Peyer's patch (tissue), 4 donors: ENCODE measurements around the gene TM9SF4. TPM values are rescaled to one million over a fixed set of nuclear protein-coding genes. Genes with fewer than 3 reads are reported as not detected.

Source experiments
- DNase-seq, 3 donors: peaks; one replicate each; pipeline ENCODE4 v3.0.0-alpha.2; 2017 to 2019
- H3K27ac ChIP-seq, 4 donors: fragments of 200-600 bp; sonication (generic); one replicate each; pipeline ENCODE4 v1.5.1; 2016 to 2019
- H3K27me3 ChIP-seq, 2 donors: fragments of 200-600 bp; sonication (generic); one replicate each; pipeline ENCODE4 v1.5.1; 2019
- H3K36me3 ChIP-seq, 3 donors: fragments of 200-600 bp; sonication (generic); one replicate each; pipeline ENCODE4 v1.5.1; 2016 to 2019
- H3K4me1 ChIP-seq, 4 donors: fragments of 200-600 bp; sonication (generic); one replicate each; pipeline ENCODE4 v1.5.1; 2016 to 2019
- H3K4me3 ChIP-seq, 4 donors: fragments of 200-600 bp; sonication (generic); 1 replicate in 3 of 4; 2 replicates in 1 of 4; pipeline ENCODE4 v1.5.1; 2016 to 2019; ENCODE audit warnings: mild to moderate bottlenecking in 1 of 4
- H3K9me3 ChIP-seq, 4 donors: fragments of 200-600 bp; sonication (generic); one replicate each; pipeline ENCODE4 v1.5.1; 2016 to 2019; ENCODE audit warnings: mild to moderate bottlenecking in 1 of 4
- CTCF ChIP-seq, 6 experiments: fragments of 450-650 bp in 4 of 6; fragments of 200-600 bp in 2 of 6; sonication (generic) in 1 of 6; IDR thresholded peaks; one replicate each; pipeline ENCODE4 v1.5.1; 2017 to 2019; ENCODE audit warnings: antibody characterized with exemption in 6 of 6, mild to moderate bottlenecking in 3 of 6, moderate library complexity in 1 of 6
- POLR2A ChIP-seq, 2 donors: fragments of 450-650 bp; IDR thresholded peaks; one replicate each; pipeline ENCODE4 v1.5.1; 2017; ENCODE audit warnings: antibody characterized with exemption in 2 of 2, mild to moderate bottlenecking in 2 of 2, moderate library complexity in 2 of 2
- total RNA-seq, 4 donors: library from RNA; depleted of rRNA; stranded (reverse); fragments of >200 nt; gene quantifications; one replicate each; pipeline ENCODE4 v1.1.0, GENCODE V29; 2016

TM9SF4 gene
- total RNA-seq, 4 donors from 2014 or later = 28.9 to 59.5 (median 45.5) TPM

GRCh38 chr20:32199006-32199405, 89.5 kb downstream of the TM9SF4 start:
- TF ChIP-seq POLR2A (IDR thresholded peaks at IDR 0.05) (no peak), CTCF (IDR thresholded peaks at IDR 0.05) (no peak)
- no peaks in the 10 kb centered on the region for H3K9me3 ChIP-seq
- no peaks in the 10 kb centered on the region for H3K27me3 ChIP-seq
- peaks cover 0 to 79% (median 0%) of the 10 kb centered on the region in 3 donors for H3K36me3 ChIP-seq
- peaks cover 0 to 18% (median 1%) of the 10 kb centered on the region in 4 donors for H3K4me1 ChIP-seq
- H3K4me3 ChIP-seq = no peak overlapping the region
- no peak overlapping the region for H3K27ac ChIP-seq
- DNase-seq = no peak

- Histone ChIP-seq H3K4me3 (no peak overlapping the region), H3K27me3 (no peaks in the 10 kb centered on the region), H3K9me3 (no peaks in the 10 kb centered on the region), H3K27ac (peak overlapping the region in 1 of 4 donors; percentile 4), H3K36me3 (peaks cover 0 to 56% (median 0%) of the 10 kb centered on the region in 3 donors), H3K4me1 (peaks cover 3 to 42% (median 4%) of the 10 kb centered on the region in 4 donors)
- no peak for TF ChIP-seq POLR2A (IDR thresholded peaks at IDR 0.05)
- TF ChIP-seq CTCF (IDR thresholded peaks at IDR 0.05) = no peak
- no peak for DNase-seq
These were observed 91.9 kb downstream of the TM9SF4 start for GRCh38 chr20:32201296-32201976.

- no peak for DNase-seq
- H3K27ac ChIP-seq = no peak overlapping the region
- no peaks in the 10 kb centered on the region for H3K9me3 ChIP-seq
- peaks cover 0 to 50% (median 0%) of the 10 kb centered on the region in 3 donors for H3K36me3 ChIP-seq
- no peak overlapping the region for H3K4me3 ChIP-seq
- no peak for TF ChIP-seq CTCF (IDR thresholded peaks at IDR 0.05)
- TF ChIP-seq POLR2A (IDR thresholded peaks at IDR 0.05) = no peak
- H3K27me3 ChIP-seq = no peaks in the 10 kb centered on the region
- peaks cover 3 to 46% (median 10%) of the 10 kb centered on the region in 4 donors for H3K4me1 ChIP-seq
These were observed 92.5 kb downstream of the TM9SF4 start for GRCh38 chr20:32201977-32202363.

GRCh38 chr20:32203356-32204204, 94.1 kb downstream of the TM9SF4 start:
- Histone ChIP-seq H3K4me1 (peaks cover 4 to 54% (median 12%) of the 10 kb centered on the region in 4 donors), H3K9me3 (no peaks in the 10 kb centered on the region), H3K27ac (peak overlapping the region in 3 of 4 donors; percentile 92 to 97 (median 93)), H3K4me3 (peak overlapping the region in 1 of 4 donors; percentile 91), H3K27me3 (no peaks in the 10 kb centered on the region), H3K36me3 (peaks cover 0 to 36% (median 0%) of the 10 kb centered on the region in 3 donors)
- DNase-seq = no peak
- TF ChIP-seq POLR2A (IDR thresholded peaks at IDR 0.05) (peak in 1 of 2 donors; percentile 82), CTCF (IDR thresholded peaks at IDR 0.05) (no peak)

- peak overlapping the region in 2 of 4 donors; percentile 91 to 94 for H3K4me3 ChIP-seq
- no peak for DNase-seq
These were observed 94.9 kb downstream of the TM9SF4 start for GRCh38 chr20:32204205-32205109.

More at GRCh38 chr20:32204205-32205109, 94.9 kb downstream of the TM9SF4 start:
- Histone ChIP-seq H3K9me3 (no peaks in the 10 kb centered on the region), H3K27me3 (no peaks in the 10 kb centered on the region), H3K36me3 (peaks cover 0 to 28% (median 0%) of the 10 kb centered on the region in 3 donors), H3K27ac (peak overlapping the region; percentile 20 to 97 (median 92)), H3K4me1 (peaks cover 7 to 62% (median 13%) of the 10 kb centered on the region in 4 donors)
- TF ChIP-seq POLR2A (IDR thresholded peaks at IDR 0.05) (peak in 1 of 2 donors; percentile 39), CTCF (IDR thresholded peaks at IDR 0.05) (no peak)
